CD4-positive, alpha-beta T cell (primary cell): Measurements from ENCODE around the gene PTPRN2. TPM values are rescaled to one million over a fixed set of nuclear protein-coding genes. Genes with fewer than 3 reads are reported as not detected.
"Not testable (repeated sequence)": the region's sequence is repeated elsewhere in the genome, so short reads cannot be mapped to it uniquely, and the experiment has no call there.

ENCODE experiments used
- ATAC-seq: fragments of 200-7000 bp; cut with Tn5 transposase; one replicate; pipeline ENCODE4 v1.10.0; 2022; ENCODE audit warnings: mild to moderate bottlenecking; ENCODE audit not compliant: poor library complexity
- CTCF ChIA-PET: fragments of 350-600 bp; sonication (Branson Sonifier 250); formaldehyde crosslinking; loops from one replicate; lab custom pipeline; 2021; ENCODE audit warnings: antibody characterized with exemption, inconsistent platforms; lab: Charles Lee
- POLR2A ChIA-PET: fragments of 350-600 bp; sonication (Branson Sonifier 250); formaldehyde crosslinking; loops from one replicate; lab custom pipeline; 2021; ENCODE audit warnings: antibody characterized with exemption, inconsistent platforms; lab: Charles Lee
- DNase-seq, 14 experiments: peaks; one replicate each; pipeline ENCODE4 v3.0.0-alpha.2; 2013 to 2020; ENCODE audit warnings: mixed read lengths in 2 of 14
- H3K27ac ChIP-seq, 2 donors: one replicate each; pipeline versions ENCODE4 v1.5.1 to v1.7.0; 2013; ENCODE audit warnings: low read length in 2 of 2, low read depth in 1 of 2, mild to moderate bottlenecking in 1 of 2
- H3K27me3 ChIP-seq, 2 experiments: 1 replicate in 1 of 2; 2 replicates in 1 of 2; pipeline versions ENCODE4 v1.6.1 to v1.7.0; 2013; ENCODE audit warnings: low read length in 2 of 2, control low read depth in 1 of 2, mild to moderate bottlenecking in 1 of 2, moderate library complexity in 1 of 2; ENCODE audit not compliant: insufficient read depth in 2 of 2, control insufficient read depth in 1 of 2
- H3K36me3 ChIP-seq: one replicate; pipeline ENCODE4 v1.6.1; 2013; ENCODE audit warnings: low read length, control low read depth; ENCODE audit not compliant: insufficient read depth
- H3K4me1 ChIP-seq: one replicate; pipeline ENCODE4 v1.6.1; 2013; ENCODE audit warnings: low read length, control low read depth; ENCODE audit not compliant: insufficient read depth
- H3K4me3 ChIP-seq: one replicate; pipeline ENCODE4 v1.5.1; 2013; ENCODE audit warnings: mild to moderate bottlenecking, low read length, moderate library complexity
- H3K9me3 ChIP-seq, 2 experiments: 1 replicate in 1 of 2; 2 replicates in 1 of 2; pipeline versions ENCODE4 v1.6.1 to v1.7.0; 2013; ENCODE audit warnings: low read length in 2 of 2, mild to moderate bottlenecking in 2 of 2, control low read depth in 1 of 2, moderate library complexity in 1 of 2; ENCODE audit not compliant: control insufficient read depth in 1 of 2, insufficient read depth in 1 of 2
- H3K27ac Mint-ChIP-seq: one replicate; pipeline ENCODE4 v1.8.0; 2020; ENCODE audit warnings: mixed read lengths
- H3K27me3 Mint-ChIP-seq: one replicate; pipeline ENCODE4 v1.8.0; 2021; ENCODE audit warnings: mixed read lengths
- H3K36me3 Mint-ChIP-seq: one replicate; pipeline ENCODE4 v1.8.0; 2021; ENCODE audit warnings: low read depth, mixed read lengths
- H3K4me1 Mint-ChIP-seq: one replicate; pipeline ENCODE4 v1.8.0; 2021; ENCODE audit warnings: low read depth, mixed read lengths
- H3K4me3 Mint-ChIP-seq: one replicate; pipeline ENCODE4 v1.8.0; 2020; ENCODE audit warnings: mild to moderate bottlenecking, mixed read lengths
- H3K9me3 Mint-ChIP-seq: one replicate; pipeline ENCODE4 v1.8.0; 2020; ENCODE audit warnings: mixed read lengths
- intact Hi-C, 2 experiments: fragments of 100-400 bp; cut with DNase I in 1 of 2; cut with micrococcal nuclease in 1 of 2; formaldehyde crosslinking; loops; one replicate each; pipeline versions ENCODE4 v1.15.1 to v1.9.0; 2023 to 2025; cut with DNase I, micrococcal nuclease
- total RNA-seq, 174 experiments: library from RNA in 2 of 174; stranded (reverse) in 2 of 174; gene quantifications; one replicate each; pipeline ENCODE4 v1.2.3 and lab custom pipeline; 2021 to 2026
- TF ChIP-seq, protein P1 (sequence below): fragments of 200-600 bp; IDR thresholded peaks from one replicate; pipeline ENCODE4 v1.8.0; 2022; ENCODE audit warnings: antibody characterized with exemption, mild to moderate bottlenecking

The PTPRN2 gene
- total RNA-seq, 2 experiments from 2014 or later, result 0.34 to 0.44 TPM

DNA sequence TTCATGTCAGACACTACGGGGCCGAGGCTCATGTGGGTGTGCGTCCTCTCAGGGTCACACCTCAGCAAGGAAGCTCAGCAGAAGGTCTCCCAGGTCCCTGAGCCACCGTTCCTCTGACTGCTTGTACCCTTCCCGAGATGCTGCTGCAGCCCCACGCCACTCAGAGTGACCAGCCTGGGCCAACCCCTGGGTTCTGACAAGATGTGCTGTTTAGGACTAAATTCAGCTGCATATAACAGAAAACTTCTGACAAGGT is 738.4 kb downstream of the PTPRN2 start:
- Histone ChIP-seq H3K4me3 (no peak overlapping the region), H3K4me1 (peaks cover 20% of the 10 kb centered on the region), H3K36me3 (no peaks in the 10 kb centered on the region), H3K9me3 (peaks cover 0 to 11% of the 10 kb centered on the region in 2 experiments), H3K27me3 (peaks cover 0 to 2% of the 10 kb centered on the region in 2 experiments), H3K27ac (no peak overlapping the region)
- ATAC-seq, result no peak
- Mint-ChIP-seq H3K9me3 (no peaks in the 10 kb centered on the region), H3K36me3 (no peaks in the 10 kb centered on the region), H3K4me1 (peaks cover 12% of the 10 kb centered on the region), H3K27ac (no peak overlapping the region), H3K4me3 (no peak overlapping the region), H3K27me3 (no peaks in the 10 kb centered on the region)
- intact Hi-C loops, result no loop called here
- ChIA-PET POLR2A (interaction anchor here (1.9 kb wide), 1 partner anchor 21 kb away, joined by 6 read pairs; no protein-coding TSS in a partner anchor), CTCF (no interaction called here)
- TF ChIP-seq, protein P1, sequence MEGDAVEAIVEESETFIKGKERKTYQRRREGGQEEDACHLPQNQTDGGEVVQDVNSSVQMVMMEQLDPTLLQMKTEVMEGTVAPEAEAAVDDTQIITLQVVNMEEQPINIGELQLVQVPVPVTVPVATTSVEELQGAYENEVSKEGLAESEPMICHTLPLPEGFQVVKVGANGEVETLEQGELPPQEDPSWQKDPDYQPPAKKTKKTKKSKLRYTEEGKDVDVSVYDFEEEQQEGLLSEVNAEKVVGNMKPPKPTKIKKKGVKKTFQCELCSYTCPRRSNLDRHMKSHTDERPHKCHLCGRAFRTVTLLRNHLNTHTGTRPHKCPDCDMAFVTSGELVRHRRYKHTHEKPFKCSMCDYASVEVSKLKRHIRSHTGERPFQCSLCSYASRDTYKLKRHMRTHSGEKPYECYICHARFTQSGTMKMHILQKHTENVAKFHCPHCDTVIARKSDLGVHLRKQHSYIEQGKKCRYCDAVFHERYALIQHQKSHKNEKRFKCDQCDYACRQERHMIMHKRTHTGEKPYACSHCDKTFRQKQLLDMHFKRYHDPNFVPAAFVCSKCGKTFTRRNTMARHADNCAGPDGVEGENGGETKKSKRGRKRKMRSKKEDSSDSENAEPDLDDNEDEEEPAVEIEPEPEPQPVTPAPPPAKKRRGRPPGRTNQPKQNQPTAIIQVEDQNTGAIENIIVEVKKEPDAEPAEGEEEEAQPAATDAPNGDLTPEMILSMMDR, result no peak
- no peak for DNase-seq

DNA sequence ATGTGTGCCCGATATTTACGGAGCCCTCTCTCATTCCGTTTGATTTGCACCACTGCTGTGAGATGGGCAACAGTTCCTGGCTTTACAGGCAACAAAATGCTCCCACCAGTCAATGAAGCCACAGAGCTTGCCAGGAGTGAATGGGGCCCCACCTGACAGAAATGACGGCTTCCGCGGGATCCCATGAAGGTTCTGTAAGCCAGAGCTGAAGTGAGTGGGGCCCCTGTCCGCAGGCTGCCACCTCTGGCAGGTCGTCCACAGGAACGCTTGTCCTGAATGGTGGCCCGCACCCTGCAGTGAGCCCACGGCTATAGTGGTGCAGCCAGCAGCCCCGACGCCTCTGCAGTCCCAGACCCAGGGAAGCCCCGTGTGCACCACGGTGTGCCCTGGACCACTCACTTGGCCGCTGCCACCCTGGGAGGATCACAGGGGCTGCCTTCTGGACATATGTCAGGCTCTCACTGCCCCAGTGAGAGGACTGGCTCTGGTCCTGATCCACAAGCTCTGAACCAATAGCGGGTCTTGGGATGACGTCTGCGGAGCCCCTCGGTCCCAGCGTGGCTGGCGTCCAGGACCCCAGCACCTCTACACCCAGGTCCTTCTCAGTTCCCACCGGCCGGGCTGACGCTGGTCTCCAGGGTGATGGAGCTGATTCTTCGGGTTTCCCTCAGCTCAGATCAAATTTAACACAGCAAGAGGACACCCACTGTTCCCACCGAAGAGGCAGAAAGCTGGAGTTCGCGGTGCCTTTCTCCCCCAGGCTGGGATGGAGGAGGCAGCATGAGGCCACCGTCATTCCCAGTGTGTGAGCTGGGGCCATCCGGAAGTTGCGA is 738.9 kb downstream of the PTPRN2 start:
- Histone ChIP-seq H3K27ac (no peak overlapping the region), H3K9me3 (peaks cover 0 to 10% of the 10 kb centered on the region in 2 experiments), H3K36me3 (no peaks in the 10 kb centered on the region), H3K4me3 (no peak overlapping the region), H3K4me1 (peaks cover 20% of the 10 kb centered on the region), H3K27me3 (peaks cover 0 to 4% of the 10 kb centered on the region in 2 experiments)
- ATAC-seq, result no peak
- no peaks in the 10 kb centered on the region for H3K9me3 Mint-ChIP-seq
- no peaks in the 10 kb centered on the region for H3K36me3 Mint-ChIP-seq
- no peak overlapping the region for H3K4me3 Mint-ChIP-seq
- H3K27me3 Mint-ChIP-seq, result no peaks in the 10 kb centered on the region
- H3K4me1 Mint-ChIP-seq, result peaks cover 12% of the 10 kb centered on the region
- intact Hi-C loops, result no loop called here
- DNase-seq, result no peak
- ChIA-PET CTCF (no interaction called here), POLR2A (interaction anchor here (1.9 kb wide), 1 partner anchor 21 kb away, joined by 6 read pairs; no protein-coding TSS in a partner anchor)
- TF ChIP-seq, protein P1, result no peak
- H3K27ac Mint-ChIP-seq, result no peak overlapping the region

DNA sequence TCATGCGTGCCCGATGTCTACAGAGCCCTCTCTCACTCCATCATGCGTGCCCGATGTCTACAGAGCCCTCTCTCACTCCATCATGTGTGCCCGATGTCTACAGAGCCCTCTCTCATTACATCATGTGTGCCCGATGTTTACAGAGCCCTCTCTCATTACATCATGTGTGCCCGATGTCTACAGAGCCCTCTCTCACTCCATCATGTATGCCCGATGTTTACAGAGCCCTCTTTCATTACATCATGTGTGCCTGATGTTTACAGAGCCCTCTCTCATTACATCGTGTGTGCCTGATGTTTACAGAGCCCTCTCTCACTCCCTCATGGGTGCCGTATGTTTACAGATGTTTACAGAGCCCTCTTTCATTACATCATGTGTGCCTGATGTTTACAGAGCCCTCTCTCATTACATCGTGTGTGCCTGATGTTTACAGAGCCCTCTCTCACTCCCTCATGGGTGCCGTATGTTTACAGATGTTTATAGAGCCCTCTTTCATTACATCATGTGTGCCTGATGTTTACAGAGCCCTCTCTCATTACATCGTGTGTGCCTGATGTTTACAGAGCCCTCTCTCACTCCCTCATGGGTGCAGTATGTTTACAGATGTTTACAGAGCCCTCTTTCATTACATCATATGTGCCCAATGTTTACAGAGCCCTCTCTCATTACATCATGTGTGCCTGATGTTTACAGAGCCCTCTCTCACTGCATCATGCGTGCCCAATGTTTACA is 739.7 kb downstream of the PTPRN2 start:
- H3K27ac Mint-ChIP-seq, intact Hi-C loops, H3K4me3 Mint-ChIP-seq, H3K9me3 ChIP-seq, H3K36me3 ChIP-seq, H3K36me3 Mint-ChIP-seq, DNase-seq, CTCF ChIA-PET, H3K27me3 Mint-ChIP-seq, H3K4me3 ChIP-seq, H3K27ac ChIP-seq, H3K9me3 Mint-ChIP-seq, ATAC-seq, H3K27me3 ChIP-seq, POLR2A ChIA-PET: not testable (repeated sequence)
- peaks cover 20% of the 10 kb centered on the region for H3K4me1 ChIP-seq
- H3K4me1 Mint-ChIP-seq, result peaks cover 12% of the 10 kb centered on the region

DNA sequence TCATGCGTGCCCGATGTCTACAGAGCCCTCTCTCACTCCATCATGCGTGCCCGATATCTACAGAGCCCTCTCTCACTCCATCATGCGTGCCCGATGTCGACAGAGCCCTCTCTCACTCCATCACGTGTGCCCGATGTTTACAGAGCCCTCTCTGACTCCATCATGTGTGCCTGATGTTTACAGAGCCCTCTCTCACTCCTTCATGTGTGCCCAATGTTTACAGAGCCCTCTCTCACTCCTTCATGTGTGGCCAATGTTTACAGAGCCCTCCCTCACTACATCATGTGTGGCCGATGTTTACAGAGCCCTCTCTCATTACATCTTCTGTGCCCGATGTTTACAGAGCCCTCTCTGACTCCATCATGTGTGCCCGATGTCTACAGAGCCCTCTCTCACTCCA is 740.9 kb downstream of the PTPRN2 start:
- POLR2A ChIA-PET, CTCF ChIA-PET: not testable (repeated sequence)

More for the DNA sequence above, 740.9 kb downstream of the PTPRN2 start:
- H3K36me3 ChIP-seq, H3K36me3 Mint-ChIP-seq, H3K27me3 ChIP-seq, H3K9me3 Mint-ChIP-seq, H3K27ac Mint-ChIP-seq, H3K4me3 Mint-ChIP-seq, H3K4me3 ChIP-seq, intact Hi-C loops, H3K27me3 Mint-ChIP-seq, ATAC-seq, H3K27ac ChIP-seq, DNase-seq, H3K4me1 Mint-ChIP-seq: not testable (repeated sequence)
- Histone ChIP-seq H3K9me3 (peaks cover 0 to 10% of the 10 kb centered on the region in 2 experiments), H3K4me1 (peaks cover 17% of the 10 kb centered on the region)
